ENCODE results near the gene FLT4. TPM values are rescaled to one million over a fixed set of nuclear protein-coding genes. Genes with fewer than 3 reads are reported as not detected.

FLT4 gene
- polyA plus RNA-seq, 2 of the 4 experiments (the other 2 are of a cell fraction) = 2.0 to 2.6 TPM

DNA sequence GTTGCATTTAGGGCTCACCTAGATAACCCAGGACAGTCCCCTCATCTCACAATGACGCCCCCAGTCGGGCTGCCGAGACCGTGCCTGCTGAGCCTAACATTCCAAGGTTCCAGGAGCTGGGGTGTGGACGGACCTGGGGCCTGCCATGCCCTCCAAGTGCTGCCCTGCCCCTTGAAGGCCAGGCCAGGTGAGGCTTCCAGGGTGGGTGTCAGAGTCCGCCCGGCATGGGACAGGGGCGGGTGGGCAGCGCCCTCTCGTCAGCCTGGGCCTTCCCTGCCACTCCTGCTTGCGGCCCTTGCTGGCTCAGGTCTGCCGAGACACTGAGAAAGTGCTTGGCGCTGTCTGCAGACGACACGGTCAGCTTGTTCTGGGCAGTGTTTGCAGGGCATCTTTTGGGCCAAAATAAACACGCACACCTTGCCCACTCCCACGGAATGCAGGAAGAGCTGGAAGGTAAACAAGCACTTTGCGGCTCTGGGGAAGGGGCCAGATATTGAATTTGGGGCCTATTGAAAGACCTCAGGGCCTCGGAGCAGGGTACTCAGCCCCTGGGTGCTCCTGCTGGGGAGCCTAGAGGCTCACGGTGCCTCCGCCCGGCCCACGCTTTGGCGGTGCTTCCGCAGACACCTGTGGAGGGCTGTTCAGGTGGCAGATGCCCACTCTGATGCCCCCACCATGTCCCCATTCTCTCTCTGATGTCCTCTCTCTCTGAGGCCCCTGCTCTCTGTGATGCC lies 53.9 kb downstream of the FLT4 start:
- ChIA-PET POLR2A (no interaction called here), CTCF (interaction anchor here (0.7 to 3.4 kb wide), 3 partner anchors 10 to 26 kb away, joined by 3 to 11 read pairs (median 3); no protein-coding TSS in a partner anchor)
- WGBS (ENCODE audit: missing lambda C conversion rate) = 66% methylated on average over 22 of the region's 25 CpGs
- no peak overlapping the region for H3K27ac ChIP-seq
- H3K4me3 ChIP-seq = no peak overlapping the region
- TF ChIP-seq TP53 (CRISPR knock-in tag; IDR thresholded peaks at IDR 0.05) (no peak), POLR2AphosphoS2 (conservative IDR thresholded peaks at IDR 0.05; ENCODE audit: low read length) (no peak), GATA3 (IDR thresholded peaks at IDR 0.05; ENCODE audit: borderline replicate concordance) (no peak), RCOR1 (IDR thresholded peaks at IDR 0.05; ENCODE audit: low read depth, low read length) (no peak), FOXS1 (CRISPR knock-in tag; IDR thresholded peaks at IDR 0.05) (no peak), ZNF302 (CRISPR knock-in tag; IDR thresholded peaks at IDR 0.05) (no peak), SMC3 (IDR thresholded peaks at IDR 0.05) (no peak), SREBF2 (IDR thresholded peaks at IDR 0.05) (no peak)
- TF ChIP-seq, protein P1, sequence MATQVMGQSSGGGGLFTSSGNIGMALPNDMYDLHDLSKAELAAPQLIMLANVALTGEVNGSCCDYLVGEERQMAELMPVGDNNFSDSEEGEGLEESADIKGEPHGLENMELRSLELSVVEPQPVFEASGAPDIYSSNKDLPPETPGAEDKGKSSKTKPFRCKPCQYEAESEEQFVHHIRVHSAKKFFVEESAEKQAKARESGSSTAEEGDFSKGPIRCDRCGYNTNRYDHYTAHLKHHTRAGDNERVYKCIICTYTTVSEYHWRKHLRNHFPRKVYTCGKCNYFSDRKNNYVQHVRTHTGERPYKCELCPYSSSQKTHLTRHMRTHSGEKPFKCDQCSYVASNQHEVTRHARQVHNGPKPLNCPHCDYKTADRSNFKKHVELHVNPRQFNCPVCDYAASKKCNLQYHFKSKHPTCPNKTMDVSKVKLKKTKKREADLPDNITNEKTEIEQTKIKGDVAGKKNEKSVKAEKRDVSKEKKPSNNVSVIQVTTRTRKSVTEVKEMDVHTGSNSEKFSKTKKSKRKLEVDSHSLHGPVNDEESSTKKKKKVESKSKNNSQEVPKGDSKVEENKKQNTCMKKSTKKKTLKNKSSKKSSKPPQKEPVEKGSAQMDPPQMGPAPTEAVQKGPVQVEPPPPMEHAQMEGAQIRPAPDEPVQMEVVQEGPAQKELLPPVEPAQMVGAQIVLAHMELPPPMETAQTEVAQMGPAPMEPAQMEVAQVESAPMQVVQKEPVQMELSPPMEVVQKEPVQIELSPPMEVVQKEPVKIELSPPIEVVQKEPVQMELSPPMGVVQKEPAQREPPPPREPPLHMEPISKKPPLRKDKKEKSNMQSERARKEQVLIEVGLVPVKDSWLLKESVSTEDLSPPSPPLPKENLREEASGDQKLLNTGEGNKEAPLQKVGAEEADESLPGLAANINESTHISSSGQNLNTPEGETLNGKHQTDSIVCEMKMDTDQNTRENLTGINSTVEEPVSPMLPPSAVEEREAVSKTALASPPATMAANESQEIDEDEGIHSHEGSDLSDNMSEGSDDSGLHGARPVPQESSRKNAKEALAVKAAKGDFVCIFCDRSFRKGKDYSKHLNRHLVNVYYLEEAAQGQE (IDR thresholded peaks at IDR 0.05) = no peak
- TF ChIP-seq, protein P2, sequence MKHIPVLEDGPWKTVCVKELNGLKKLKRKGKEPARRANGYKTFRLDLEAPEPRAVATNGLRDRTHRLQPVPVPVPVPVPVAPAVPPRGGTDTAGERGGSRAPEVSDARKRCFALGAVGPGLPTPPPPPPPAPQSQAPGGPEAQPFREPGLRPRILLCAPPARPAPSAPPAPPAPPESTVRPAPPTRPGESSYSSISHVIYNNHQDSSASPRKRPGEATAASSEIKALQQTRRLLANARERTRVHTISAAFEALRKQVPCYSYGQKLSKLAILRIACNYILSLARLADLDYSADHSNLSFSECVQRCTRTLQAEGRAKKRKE (CRISPR knock-in tag; IDR thresholded peaks at IDR 0.05; ENCODE audit: low read depth) = no peak
- TF ChIP-seq, protein P3, sequence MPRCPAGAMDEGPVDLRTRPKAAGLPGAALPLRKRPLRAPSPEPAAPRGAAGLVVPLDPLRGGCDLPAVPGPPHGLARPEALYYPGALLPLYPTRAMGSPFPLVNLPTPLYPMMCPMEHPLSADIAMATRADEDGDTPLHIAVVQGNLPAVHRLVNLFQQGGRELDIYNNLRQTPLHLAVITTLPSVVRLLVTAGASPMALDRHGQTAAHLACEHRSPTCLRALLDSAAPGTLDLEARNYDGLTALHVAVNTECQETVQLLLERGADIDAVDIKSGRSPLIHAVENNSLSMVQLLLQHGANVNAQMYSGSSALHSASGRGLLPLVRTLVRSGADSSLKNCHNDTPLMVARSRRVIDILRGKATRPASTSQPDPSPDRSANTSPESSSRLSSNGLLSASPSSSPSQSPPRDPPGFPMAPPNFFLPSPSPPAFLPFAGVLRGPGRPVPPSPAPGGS (IDR thresholded peaks at IDR 0.05) = no peak
- TF ChIP-seq, protein P4, sequence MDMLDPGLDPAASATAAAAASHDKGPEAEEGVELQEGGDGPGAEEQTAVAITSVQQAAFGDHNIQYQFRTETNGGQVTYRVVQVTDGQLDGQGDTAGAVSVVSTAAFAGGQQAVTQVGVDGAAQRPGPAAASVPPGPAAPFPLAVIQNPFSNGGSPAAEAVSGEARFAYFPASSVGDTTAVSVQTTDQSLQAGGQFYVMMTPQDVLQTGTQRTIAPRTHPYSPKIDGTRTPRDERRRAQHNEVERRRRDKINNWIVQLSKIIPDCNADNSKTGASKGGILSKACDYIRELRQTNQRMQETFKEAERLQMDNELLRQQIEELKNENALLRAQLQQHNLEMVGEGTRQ (IDR thresholded peaks at IDR 0.05) = no peak
- no peak for FAIRE-seq
- no peaks in the 10 kb centered on the region for H3K9me3 ChIP-seq
- H3K4me2 ChIP-seq = no peak overlapping the region
- ATAC-seq = no peak
- no peak for DNase-seq (ENCODE audit: low read depth in 1 of 2, low spot score in 1 of 2)
- no peaks in the 10 kb centered on the region for H3K4me1 ChIP-seq

DNA sequence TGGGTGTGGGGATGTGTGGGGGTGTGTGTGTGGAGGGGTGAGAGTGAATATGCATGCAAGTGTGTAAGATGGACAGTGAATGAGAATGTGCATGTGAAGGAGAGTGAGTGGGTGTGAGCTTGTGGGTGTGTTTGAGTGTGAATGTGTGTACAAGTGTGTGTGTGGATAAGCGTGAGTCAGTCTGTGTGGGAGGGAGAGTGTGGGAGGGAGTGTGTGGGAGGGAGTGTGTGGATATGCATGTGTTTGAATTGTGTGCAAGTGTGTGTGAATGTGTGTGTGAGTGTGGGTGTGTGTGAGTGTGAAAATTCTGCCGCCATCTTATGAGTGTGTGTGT lies 54.4 kb downstream of the FLT4 start:
- no peaks in the 10 kb centered on the region for H3K9me3 ChIP-seq
- ChIA-PET CTCF (interaction anchor here (0.7 to 3.4 kb wide), 3 partner anchors 10 to 26 kb away, joined by 3 to 11 read pairs (median 3); no protein-coding TSS in a partner anchor), POLR2A (no interaction called here)
- FAIRE-seq (no peak), DNase-seq (ENCODE audit: low read depth in 1 of 2, low spot score in 1 of 2) (no peak), ATAC-seq (no peak)
- no peaks in the 10 kb centered on the region for H3K4me1 ChIP-seq
- no peak for TF ChIP-seq EHF (CRISPR knock-in tag; IDR thresholded peaks at IDR 0.05)
- WGBS (ENCODE audit: missing lambda C conversion rate) = 71% methylated on average over 2 of the region's 2 CpGs
- no peak overlapping the region for H3K27ac ChIP-seq
- H3K4me3 ChIP-seq = no peak overlapping the region
- H3K4me2 ChIP-seq = no peak overlapping the region

DNA sequence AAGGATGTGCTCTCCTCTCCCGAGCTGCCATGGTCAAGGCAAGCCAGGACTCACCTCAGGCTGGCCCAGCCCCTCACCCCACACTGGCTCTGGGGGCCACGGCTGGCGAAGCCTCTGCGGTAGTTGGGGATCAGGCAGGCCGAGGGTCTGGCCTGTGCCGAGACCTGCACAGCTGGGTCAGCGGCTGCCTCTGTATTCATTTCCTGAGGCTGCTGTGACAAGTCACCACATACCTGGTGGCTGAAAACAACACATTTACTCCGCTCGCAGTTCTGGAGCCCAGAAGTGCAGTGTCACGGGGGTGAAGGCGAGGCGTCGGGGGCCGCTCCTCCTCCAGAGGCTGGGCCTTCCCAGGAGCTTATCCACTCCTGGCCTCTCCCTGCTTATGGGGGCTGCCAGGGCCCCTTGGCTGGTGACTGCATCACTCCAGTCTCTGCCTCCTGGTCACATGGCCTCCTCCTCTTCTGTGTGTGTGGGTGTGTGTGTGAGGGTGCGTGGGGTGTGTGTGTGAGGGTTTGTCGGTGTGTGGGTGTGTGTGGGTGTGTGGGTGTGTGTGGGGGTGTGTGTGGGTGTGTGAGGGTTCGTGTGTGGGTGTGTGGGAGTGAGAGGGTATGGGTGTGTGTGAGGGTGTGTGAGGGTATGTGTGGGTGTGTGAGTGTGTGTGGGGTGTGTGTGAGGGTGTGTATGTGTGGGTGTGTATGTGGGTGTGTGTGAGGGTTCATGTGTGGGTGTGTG lies 54.9 kb downstream of the FLT4 start:
- no peak for FAIRE-seq
- ChIA-PET CTCF (no interaction called here), POLR2A (no interaction called here)
- Histone ChIP-seq H3K9me3 (no peaks in the 10 kb centered on the region), H3K4me1 (no peaks in the 10 kb centered on the region), H3K27ac (no peak overlapping the region), H3K4me2 (no peak overlapping the region), H3K4me3 (no peak overlapping the region)
- WGBS (ENCODE audit: missing lambda C conversion rate) = 74% methylated on average over 7 of the region's 17 CpGs
- no peak for DNase-seq (ENCODE audit: low read depth in 1 of 2, low spot score in 1 of 2)
- ATAC-seq = no peak
- TF ChIP-seq, protein P1 (IDR thresholded peaks at IDR 0.05) = no peak
- TF ChIP-seq ZSCAN20 (CRISPR knock-in tag; IDR thresholded peaks at IDR 0.05) = no peak
- TF ChIP-seq FOSB (CRISPR knock-in tag; IDR thresholded peaks at IDR 0.05) = no peak
- TF ChIP-seq HOXA7 (CRISPR knock-in tag; IDR thresholded peaks at IDR 0.05) = no peak
- no peak for TF ChIP-seq RCOR1 (IDR thresholded peaks at IDR 0.05; ENCODE audit: low read depth, low read length)
- TF ChIP-seq, protein P5, sequence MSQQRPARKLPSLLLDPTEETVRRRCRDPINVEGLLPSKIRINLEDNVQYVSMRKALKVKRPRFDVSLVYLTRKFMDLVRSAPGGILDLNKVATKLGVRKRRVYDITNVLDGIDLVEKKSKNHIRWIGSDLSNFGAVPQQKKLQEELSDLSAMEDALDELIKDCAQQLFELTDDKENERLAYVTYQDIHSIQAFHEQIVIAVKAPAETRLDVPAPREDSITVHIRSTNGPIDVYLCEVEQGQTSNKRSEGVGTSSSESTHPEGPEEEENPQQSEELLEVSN (IDR thresholded peaks at IDR 0.05; ENCODE audit: borderline replicate concordance, low read depth) = no peak
- TF ChIP-seq, protein P2 (CRISPR knock-in tag; IDR thresholded peaks at IDR 0.05; ENCODE audit: low read depth) = no peak
- TF ChIP-seq MAFK (IDR thresholded peaks at IDR 0.05; ENCODE audit: partially characterized antibody) = no peak

Data from A549 (cell line).